Measurements from ENCODE around the gene PTPN14.

Gene PTPN14

DNA sequence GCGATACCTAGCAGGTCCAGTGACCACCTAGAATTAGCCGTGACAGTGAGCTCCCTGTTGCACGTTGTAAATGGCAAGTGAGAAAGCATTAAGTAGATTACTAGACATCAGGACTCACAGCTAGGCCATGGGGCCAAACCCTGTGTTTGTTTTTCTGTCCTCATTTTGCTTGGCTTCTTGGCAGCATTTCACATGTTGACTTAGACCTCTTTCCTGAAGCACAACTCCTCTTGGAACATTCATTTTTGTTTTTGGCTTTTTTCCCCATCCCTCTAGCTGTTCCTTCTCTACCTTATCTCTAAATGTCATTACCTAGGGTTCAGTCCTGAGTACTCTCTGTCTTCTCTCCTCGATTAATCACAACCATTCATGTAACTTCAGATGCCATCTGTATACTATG, 16.9 kb upstream of the PTPN14 start:
- DNase-seq: no peak

DNA sequence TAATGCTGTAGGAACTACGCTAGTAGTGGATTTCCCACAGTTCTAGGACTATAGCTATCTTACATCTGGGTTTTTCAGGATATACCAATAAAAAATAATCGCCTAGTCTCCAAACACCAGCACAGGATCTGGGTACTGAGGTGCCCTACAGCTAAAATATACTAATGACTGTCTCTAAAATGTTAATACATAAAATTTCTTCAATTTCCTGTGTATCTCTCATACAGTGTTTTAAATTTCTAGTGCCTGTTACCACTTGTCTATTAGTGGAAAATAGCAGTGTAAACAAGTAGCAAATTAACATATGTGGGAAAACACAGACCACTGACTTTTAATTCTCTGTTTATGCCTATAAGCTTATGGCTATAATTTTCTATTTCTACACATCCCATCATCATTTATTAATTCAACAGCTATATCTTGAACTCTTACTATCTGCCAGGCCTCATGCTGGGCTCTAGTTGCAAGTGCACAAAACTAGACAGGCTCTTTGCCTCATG, 16.1 kb upstream of the PTPN14 start:
- DNase-seq: no peak

DNA sequence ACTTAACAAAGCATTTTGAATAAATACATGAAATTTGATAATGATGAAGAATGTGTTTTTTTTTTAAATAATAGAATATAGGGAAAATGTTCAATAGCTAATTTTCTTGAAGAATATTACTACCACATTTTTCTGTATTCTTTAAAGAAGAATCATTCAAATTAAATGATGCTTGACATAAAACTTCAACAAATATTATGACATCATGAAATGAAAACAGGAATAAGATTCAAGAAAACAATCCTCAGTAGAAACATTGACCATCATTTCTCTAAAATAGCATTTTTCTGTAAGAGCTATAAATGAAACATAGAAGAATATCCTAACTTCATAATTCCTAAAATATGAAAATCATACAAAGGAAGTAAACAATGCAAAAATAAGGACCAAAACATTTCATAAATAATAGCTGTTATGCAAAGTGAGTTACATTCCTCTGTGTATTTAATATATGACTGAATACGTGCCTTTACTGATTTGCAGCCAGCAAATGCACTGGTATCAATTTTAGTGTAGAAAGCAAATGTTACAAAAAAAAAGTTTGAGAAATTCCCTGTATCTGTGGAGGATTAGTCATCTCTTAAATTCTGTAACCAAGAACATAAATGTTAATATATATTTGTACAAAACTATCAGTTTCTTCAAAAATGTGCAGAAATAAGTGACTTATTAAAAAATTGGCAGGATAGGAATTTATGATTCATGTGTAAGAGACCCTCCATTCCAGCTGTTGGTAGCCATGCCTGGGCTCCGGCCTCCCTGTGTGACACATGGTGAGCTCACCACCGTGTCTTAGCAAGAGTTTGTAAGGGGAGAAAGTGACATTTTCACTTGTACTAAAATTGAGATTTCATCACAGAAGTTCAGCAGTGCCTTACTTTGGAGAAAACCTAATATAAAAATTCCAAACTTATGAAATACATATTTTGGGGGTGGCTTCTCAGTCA, 15.0 kb upstream of the PTPN14 start:
- DNase-seq: no peak

DNA sequence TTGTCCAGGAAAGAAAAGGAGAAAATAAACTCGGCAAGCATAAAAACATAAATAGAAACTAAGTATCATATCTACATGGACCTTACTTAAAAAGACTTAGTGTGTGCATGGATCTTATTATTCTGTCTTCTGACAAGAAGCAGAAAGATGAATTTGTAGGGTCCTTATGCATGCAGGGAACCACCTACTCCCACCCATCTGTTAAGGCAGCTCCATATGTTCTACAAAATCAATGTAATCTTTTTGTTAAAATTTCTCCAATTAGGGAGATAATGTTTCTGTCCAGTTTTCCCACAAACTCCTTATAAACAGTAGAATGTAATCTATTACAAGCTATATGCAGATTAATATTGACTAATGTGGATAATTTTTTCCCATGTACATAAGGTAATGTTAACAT, 13.9 kb upstream of the PTPN14 start:
- no peak for DNase-seq

DNA sequence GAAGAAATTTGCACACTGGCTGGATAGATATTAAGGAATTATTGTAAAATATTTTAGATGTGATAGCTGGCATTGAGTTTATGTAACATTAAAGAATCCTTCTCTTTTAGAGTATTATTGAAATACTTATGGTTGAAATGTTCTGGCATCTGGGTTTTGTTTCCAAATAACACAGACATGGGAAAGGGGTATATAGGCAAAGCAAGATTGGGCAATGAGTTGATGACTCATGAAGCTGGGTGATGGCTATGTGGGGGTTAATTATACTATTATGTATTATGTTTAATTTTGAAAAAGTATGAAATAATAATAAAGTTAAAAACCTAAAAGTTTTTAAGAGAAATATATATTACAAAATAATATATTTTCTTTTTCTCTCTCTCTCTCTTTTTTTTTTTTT, 12.5 kb upstream of the PTPN14 start:
- no peak for DNase-seq

DNA sequence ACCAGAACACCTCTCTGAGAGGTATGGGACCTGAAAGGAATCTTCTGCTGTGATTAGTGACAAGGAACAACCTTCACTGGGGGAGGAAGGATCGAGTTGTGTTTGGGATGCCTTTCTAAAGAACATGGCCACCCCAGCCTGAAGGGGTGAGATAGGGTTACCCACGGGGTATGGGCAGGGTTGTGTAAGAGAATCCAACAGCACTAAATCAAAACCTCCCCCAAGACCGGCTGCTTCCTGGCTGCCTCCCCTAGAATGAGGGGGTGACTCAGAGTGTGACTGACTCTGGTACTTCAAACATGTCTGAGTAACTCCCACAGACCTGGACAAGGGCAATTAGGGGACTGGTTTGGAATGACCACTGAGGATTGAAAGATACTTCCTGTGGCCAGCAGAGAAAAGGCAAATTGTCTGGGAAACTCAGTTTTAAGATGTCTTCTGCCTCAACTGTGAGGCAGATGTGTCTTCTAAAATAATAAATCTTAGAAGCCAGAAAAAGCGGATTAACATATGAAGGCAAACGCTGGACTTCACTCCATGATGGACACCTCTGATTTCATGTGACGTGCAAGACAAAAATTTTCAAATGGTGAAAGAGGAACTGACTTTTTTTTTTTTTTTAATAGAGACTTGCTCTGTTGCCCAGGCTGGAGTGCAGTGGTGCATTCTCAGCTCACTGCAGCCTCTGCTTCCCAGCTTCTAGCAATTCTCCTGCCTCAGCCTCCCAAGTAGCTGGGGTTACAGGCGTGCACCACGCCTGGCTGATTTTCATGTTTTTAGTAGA, 6.7 kb upstream of the PTPN14 start:
- DNase-seq: no peak

DNA sequence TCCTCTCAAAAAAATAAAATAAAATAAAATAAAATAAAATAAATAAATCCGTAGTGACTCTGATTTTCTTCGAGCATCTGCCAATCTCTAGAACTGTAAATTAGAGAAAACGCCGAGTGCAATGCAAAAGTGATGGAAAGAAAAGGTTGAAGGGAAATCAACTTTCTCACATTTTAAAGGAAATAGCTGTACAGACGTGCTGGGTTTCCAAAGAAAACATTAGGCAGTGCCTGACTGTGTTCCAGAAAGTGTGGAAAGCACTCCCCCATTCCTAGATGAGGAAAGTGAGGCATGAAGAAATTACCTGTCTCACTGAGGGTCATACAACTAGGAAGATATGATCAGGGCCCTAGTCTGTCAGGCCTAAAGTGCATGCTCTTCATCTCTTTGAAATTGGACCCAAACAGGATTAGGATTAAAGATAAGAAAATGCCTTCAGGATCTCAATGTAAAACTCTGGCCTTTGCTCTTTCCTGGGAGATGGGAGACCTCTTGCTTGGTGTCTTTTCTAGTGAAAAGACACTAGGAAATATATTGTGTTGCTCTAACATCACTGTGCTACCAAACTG, 1.8 kb upstream of the PTPN14 start:
- no peak for DNase-seq

DNA sequence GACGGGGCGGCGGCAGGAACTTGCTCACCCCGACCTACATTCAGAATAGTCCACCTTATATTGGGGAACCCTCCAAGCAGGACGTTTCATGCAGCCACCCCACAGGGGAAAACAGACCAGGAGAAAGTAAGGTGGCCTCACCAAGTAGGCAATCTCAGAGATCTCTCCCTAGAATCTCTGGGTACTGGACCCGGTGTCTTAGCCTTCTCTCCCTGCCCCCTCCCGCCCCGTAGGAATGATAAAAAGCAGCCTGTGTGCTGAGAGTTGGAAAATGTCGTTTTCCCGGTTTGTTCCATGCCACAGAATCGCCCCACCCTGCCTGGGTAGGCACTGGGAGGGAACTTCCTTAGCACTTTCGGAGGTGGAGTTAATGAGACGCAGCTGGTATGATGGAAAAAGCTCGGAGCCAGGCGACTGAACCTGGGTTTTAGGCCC, 789 bp upstream of the PTPN14 start:
- no peak for DNase-seq

DNA sequence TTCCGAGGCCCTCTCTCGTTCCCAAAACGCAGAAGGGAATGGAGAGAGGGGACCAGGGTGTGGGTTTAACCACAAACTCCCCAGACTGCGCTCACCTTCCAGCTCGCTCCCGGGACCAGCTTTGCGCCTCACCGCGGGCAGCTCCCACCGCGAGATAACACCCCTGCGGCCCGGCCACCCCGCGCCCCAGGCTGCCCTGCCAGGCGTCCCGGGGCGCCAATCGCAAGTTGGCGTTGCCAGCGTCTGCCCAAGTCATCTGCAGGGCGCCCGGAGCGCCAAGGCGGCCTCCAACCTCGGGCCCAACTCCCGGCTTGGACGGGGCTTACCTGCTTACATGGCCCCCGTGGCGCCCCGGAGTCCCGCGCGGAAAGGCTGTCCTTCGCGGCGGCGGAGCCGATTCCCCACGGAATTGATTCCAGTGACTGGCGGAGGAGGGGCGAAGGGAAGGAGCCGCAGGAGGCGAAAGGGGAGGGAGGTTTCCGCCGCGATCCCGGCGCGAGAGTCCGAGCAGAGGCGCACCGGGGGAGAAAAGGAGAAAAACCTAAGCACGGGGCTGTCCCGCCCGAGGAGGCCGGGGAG, 456 bp downstream of the PTPN14 start:
- DNase-seq: no peak

DNA sequence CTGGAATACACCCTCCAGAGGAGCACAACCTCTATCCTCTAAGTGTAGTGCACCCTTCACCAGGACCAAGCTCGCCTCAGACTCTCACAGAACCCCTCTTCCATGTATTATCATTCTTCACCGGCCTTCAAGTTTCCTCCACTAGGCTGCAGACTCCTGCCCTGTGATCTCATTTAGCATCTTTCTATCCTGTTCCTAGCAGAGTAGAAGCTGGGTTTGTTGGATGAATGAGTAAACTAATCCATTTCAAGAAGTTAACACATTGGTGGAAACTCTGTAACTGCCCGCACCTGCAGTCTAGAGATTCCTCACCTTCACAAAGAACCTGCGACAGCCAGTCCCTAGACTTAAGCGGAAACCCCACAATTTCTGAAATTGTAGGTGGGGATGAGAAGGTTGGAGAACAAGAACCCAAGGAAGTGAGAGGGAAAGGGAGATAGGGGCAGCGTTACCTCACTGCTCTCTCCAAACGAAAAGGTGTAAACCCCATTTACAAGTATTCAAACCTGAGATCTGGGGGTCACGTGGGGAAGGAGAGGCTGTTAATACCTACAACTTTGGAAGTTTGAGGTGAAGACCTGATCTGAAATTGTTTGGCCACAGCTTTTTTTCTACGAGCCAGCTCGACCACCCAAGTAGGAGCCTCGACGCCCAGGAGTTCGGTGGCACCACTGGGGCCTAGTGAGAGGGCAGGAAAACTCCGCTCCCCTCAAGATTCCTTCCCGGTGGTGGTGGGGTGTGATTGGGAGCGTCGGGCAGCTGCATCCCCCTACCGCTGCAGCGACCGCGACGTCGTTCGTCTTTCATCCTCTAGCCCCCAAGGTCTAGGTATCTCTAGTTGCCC, 1.2 kb downstream of the PTPN14 start:
- no peak for DNase-seq

DNA sequence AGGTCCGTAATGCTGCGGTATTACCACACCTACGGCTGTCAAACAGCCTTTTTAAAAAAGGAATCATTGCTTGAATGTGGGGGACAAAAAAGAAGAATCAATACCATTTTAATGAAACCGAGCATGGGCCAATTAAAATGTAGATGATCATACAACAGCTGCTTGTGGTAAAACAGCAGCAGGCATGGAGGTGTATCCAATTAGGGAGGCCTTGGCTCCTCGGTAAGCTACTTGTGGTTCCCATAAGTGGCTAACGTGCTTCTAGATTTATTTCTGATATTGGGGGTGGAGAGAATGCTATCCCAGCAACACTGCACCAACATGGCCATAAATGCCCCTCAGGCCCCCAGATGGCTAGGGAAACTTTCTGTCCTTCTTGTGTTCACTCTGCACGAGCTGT, 1.8 kb downstream of the PTPN14 start:
- DNase-seq: no peak

DNA sequence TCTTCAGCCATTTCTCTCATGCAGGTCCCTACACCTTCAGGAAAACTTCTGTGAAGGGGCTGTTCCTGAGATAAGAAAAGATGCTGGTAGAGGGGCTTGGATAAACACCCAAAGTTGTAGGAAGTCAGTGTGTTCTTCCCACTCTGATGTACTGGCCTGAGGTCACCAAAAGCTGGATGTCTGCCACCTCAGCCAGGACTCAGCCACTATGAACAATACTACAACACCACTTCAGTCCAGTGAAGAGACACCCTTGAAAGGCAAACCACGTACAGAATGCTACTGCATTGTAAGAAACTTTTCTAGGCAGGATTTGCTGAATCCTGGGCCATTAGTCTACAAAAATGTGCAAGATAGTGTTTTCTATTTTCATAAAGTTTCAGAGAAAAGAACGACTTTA, 2.4 kb downstream of the PTPN14 start:
- DNase-seq: no peak

DNA sequence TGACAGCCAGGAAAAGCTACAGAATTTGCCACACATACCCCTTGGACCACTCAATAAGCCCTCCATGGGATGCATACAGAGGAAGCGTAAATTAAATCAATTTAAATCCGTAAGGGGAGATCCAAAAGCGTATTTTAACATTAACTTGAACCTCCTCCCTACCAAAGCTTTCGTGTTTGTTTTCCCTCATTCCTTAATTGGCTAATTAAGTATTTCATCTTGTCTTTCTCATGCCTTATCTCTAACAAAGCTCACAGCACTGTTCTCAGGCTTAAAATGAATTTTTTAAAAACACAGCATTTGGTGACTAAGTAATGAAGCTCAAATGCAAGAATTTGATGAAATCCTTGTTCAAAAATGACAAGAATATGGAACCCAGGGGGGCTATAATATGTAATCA, 3.1 kb downstream of the PTPN14 start:
- no peak for DNase-seq

DNA sequence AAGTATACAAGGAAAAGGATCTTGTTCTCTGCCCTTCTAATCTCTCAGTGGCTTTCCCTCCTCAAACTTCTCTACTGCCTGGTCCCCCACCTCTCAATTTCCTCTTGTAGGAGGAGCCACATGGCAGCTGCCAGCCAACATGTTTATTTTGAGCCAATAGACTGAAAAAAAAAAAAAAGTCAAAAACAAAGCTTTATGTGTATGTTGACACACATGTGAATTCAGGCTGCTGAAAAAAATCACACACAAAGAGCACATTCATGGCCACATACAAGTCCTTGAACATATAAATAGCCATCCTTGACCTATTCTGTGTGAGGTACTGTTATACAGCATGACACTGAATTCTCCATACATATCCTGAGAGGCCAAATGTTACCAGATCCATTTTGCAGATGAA, 3.7 kb downstream of the PTPN14 start:
- no peak for DNase-seq

DNA sequence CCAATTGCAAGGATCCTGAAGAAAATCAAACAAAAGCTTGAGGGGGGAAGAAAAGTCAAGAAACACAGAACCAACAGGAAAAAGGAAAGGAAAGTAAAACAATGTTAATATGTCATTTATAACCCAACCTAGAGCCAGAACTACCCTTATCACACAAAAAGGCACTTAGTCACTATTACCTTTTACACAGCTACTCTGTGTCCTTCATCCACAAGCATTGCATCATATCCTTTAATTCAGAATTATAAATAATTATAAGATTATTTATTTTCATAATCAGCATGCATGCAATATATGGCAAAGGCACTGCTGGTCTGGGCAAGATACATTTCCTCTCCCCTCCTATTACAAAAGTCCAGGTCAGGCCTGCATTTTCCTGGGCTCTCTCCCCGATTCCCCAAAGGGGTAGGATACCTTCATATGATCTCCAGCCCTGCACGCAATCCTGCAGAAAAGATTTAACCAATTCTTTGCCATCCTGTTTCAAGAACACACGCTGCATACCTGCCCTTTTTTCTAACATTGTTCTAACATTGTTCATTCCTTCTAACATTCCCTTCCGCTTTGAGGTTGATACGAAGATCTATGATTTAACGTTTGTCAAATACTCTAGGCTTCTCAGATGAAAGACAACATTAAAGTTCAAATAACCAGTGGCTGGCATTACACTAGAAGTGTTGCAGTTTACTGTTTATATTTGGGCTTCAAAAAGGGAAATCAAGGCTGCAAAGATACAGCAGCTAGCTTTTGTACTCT, 4.3 kb downstream of the PTPN14 start:
- no peak for DNase-seq

DNA sequence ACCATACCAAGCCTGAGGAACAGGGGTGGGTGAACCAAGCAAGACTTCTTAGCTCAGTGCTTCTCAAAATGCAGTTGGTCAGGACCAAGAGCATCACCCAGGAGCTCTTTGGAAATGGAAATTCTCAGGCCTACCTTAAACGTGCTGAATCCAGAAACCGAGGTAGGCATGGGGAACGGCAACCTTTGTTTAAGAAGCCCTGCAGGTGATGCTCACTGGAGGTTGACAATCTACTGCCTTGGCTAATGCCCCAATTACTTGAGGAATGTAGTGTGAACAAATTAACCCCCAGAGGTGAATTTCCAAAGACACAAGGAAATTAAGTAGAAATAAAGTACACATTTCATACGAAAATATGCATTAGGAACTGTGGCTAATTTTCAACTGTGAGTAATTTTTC, 5.3 kb downstream of the PTPN14 start:
- no peak for DNase-seq

DNA sequence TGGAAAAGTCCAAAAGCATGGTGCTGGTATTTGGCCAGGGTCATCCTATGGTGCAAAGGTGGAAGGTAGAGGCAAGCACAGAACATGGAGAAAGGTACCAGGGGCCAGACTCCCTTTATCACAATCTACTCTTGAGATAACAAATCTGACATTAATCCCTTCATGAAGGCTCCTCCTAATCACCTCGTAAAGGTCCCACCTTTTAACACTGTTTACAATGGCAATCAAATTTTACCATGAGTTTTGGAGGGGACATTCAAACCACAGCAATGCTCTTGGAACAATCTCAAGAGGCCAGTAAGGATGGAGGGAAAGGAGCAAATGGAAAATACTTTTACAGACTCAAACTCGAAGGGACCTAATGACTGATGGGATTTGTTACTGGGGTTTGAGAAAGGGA, 6.1 kb downstream of the PTPN14 start:
- DNase-seq: no peak

DNA sequence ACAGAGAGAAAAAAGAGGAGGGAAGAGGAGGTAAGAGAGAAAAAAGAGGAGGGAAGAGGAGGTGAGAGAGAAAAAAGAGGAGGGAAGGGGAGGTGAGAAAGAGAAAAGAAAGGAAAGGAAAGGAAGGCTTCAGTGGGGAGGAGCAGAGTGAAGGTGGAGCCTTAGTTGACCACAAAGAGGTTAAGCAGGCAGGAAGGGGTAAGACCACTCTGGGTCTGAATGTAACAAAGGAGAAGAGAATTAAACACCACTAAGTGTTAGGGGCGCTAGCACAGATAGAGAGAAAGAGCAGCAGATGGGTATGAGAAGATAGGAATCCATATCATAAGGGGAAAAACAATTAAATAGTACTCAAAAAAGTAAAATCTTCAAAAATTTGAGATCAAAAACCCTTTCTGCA, 6.6 kb downstream of the PTPN14 start:
- DNase-seq: no peak

DNA sequence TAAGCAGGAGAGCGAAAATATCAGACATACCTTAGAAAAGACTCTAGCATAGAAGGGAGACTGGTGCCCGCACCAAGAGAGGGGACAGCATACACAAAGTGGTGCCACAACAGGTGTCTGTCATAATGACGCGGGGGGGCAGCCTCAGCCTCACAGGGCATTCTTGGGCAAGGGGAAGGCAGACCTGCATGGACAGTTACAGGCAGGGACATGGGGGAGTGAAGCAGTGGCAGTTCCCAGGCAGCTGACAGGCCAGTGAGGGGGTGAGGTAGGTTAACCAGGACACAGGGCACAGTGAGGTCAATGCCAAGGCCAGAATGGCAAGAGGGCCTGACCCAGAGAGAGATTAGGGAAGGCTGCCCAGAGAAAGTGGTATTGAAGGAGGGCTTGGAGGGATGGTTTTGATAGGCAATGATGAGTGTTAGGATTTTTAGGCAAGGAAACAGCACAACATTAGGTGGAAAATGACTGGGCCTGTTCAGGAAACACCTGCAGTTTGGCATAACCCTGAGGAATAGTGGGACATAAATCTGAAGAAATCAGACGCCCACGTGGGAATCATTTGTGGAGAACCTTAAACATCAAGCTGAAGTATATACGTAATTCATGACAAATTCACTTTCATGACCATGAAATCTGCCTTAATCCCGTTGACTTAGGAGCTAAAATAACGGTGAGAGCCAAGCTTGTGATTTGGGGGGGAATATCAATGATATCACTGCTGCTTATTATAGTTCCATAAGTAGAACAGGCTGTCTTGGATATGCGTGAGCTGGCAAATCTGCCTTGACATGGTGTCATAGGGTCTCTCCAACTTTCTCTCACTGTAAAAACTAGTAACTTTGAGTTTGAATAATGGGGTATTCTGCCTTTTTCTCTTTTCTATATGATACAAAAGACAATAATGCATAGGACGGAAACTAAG, 8.9 kb downstream of the PTPN14 start:
- DNase-seq: no peak

DNA sequence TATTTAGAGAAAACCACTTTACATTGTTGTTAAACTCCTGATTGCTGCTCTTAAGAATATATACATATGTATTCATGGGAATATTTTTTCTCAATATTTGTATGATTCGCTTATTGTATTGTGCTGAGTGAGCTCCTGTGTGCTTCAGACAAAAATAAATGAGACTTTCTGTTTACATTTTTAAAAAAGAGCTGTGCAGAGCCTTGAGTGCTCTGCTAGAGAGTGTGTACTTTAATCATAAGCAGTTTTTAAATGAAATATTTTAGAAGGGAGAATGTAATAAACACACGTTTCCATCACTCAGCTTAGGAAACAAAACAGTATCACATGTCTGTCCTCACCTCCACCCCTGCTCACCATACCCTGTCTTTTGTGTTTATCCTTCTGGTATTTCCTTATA, 9.7 kb downstream of the PTPN14 start:
- DNase-seq: no peak

Measured in inflammatory macrophage (primary cell).